ENCODE results near the gene ADD3.

The ADD3 gene

DNA sequence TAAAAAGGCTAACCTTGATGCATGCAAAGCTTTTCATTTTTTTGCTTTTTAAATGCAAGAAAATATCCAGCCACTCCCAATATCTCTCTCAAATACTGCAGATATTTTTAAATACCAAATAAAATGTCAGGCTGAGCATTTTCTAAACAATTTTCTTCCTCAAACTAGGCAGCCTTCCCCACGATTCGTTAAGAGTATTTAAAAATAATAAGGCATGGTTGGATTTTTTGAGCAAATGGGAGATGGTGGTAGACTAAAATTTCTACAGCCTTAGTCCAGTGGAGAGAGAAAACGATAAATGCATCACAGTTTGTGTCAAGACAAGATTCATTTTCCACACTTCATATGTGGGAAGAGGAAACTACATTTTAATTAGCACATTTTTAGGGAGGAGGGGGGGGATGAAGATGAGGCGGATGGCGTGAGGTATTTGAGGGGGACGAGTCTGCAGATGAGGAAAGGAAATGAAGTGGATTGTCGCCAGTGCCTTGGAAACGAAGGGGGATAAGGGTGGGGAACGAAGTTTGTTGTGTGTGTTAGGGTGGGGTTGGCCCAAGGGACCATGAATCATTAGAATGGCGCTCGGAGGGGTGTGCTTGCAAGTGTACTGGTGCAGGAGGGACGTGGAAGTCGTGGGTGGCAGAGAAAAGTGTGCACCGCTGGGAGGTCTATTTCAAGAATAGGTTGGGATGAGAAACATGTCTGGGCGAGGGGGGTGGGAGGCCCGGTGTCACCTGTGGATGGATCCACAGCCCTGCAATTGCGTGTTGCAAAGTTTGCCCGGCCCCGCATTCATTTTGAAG is 1.2 kb upstream of the ADD3 start:
- no peak for DNase-seq

DNA sequence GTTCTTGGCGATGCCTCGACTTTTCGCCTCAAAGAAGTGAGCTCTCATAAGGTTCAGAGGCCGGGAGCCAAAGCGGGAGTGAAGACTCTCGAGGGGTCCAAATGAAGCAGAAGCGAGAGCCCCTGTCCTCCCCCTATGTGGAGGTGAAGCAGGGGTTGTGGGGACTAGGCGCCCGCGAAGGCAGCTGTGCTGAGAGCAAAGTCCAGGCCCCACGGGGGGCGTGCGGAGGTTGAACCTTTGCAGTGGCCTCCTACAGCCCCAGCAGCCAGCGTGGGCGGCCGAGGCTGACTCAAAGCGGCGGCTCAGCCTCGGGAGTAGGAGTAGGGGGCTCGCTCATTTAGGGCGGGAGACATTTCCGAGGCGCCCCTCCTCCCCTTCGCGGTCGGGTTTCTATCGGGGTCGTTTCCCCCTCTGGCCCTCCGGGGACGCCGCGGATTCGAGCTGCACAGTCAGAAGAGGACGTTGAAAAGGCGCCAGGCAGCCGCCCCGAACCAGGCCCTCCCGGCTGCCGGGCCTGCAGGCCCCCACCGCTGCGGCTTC is 553 bp upstream of the ADD3 start:
- no peak for DNase-seq

DNA sequence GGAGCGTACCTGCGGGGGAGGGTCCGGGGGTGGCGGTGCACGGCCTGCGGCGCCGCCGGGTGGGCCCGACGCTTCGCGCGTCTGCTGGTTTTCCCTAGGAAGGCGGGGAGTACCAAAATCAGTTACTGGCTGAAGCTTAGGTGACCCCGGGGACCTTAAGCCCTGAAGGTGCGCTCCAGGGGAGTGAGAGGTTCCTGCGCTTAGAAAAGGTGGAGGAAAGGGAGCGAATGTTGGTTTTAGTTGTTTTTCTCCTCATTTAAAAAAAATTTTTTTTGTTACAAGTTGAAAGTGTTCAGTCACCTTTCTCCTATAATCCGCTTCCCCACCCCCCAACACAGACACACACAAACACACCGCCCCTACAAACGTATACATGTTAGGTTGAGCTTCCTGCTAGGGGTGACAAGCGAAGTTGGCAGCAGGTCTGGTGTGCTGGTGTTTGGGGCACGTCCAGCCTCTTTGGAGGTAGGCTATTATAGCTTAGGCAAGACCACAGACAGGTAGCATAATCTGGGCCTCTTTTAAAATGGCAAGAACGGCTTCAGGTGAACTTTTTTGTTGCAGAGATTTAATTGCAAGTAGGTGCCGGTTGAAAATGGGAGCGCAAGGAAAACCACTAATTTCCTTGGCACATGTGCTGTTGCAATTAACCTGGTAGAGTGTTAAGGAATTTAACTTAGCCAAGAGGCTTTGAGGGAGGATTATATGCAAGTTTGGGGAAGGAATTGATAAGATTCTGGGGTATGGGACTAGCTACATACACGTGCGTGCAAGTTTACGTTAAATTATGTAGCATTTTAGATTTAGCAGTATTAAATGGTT is 945 bp downstream of the ADD3 start:
- no peak for DNase-seq

DNA sequence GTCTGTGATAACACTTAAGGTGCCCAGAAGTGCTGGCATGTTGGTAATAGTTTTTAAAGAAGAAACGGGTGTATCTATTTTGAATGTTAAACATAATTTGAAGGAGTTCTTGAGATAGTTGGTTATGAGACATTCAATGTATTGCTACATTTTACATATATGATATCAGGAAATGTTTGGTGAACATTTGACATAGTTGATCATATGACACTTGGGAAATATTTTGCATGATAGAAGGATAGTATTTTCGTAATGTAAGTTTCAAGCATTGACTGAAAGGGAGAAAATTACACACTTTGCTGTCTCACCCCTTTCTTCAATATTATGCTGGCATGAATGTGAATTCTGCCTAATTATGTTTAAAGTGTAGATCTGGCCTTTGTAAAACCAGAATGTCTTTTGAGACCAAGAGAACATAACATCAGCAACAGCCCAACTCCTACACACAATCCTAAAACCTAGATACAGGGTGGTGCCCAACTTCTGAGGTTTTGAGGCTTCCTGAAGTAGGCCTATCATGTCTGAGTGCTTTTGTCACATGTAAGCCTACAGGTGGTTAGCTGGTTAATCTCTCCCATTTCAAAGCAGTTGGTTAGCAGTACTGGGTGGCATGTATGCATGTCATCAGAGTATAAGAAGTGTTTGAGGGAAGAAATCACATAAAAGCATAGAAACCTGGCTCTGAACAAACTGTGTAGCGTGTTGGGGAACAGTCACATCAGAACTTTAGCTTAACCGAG is 2.1 kb downstream of the ADD3 start:
- no peak for DNase-seq

DNA sequence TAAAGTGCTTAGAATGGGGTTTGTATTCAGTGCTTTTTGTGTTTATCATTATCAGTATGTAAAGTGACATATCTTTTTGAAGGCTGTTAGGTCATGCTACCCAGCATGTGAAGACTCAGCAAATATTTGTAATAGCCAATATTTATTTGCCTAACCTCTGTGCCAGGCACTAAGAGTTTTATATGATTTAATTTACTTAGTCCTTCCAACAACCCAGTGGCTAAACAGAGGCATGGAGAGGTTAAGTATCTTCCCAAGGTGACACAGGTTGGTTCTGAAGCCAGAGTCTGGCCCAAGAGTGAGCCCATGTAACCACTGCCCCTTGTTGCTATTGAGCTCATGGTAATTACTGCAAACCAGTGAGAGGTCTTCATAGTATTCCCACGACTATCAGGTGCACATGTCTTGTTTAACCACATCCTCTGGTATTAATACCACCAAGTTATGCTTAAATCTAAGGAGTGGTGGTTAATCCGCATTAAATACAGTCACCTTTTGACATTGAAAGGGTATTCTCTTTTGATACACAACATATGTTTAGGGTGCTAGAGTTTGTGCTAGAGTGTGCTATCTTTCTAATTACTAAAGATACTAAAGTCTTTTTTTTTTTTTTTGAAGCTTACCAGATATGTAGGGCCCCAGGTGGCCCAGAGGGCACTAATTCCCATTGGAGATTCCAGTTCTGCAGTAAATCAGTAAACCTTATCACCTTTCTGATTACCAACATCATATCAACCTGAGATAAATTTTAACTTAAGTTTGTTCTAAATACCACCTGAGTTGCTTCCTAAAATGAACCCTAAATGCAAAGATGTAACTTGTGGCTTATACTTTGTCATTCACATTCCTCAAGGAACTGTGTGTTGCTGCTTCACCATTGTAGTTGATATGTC is 2.9 kb downstream of the ADD3 start:
- no peak for DNase-seq

DNA sequence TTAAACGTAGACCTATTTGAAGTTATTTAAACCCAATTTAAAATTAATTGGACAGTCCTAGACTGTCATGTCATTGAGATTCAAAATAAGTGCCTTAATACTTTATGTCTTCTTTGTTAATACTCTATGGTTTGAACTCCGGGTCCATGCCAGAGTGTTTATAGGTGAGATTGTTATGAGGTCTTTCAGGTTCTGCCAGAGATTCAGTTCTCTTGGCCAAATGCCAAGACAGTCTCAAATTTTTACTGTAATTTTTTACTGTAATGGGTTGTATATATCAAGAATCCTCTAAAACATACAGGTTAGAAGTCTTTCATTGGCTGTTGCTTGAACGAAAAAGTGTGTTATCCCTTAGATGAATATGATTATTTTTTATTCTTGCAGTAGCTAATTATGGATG is 3.9 kb downstream of the ADD3 start:
- no peak for DNase-seq

DNA sequence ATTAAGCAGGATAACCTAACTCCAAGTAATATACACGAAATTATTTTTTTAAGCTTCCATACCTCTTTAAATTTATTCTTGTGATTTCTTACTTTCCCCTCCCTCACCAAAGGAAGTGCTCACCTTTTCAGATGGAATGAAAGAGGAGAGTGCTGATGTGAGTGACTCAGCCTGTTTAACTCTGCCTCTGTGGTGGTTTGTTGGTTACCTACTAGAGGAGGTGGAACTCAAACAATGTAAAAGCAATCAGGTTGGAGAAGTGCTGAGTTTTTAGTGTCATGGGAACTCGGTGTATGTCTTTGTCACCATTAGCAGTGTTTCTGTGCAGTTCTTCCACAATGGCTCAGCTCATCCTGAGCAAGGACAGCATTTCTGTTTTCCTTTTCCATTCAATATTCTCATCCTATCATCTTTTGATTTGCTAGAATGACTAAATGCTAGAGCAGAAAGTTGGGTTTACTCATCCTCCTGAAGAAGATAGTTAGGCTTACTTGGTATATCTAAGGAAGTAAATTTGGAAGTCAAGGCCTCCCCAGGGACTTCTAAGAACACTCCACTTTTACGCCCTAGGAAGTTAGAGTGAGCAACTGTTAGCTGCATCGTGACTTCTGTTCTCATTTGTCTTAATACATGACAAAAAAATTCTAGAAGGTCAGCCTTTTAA is 6.0 kb downstream of the ADD3 start:
- DNase-seq = no peak

DNA sequence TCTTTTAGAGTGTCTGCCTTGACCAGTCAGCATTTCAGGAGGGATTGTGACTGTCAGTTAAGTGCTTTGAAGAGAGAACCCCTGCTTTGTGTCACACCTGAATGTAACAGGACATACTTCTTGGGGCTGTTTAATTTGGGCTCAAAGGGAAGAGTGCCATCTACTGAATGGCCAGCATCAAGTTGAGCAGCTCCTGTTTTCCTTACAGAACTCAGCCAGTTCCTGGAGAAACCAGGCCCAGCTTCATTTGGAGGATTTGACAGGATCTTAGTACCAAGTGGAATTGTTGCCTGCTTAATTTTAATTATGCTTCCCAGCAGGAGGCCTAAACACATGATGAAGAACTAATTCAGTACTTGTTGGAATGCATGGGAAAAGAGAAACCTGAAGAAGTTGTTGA is 8.3 kb downstream of the ADD3 start:
- no peak for DNase-seq

DNA sequence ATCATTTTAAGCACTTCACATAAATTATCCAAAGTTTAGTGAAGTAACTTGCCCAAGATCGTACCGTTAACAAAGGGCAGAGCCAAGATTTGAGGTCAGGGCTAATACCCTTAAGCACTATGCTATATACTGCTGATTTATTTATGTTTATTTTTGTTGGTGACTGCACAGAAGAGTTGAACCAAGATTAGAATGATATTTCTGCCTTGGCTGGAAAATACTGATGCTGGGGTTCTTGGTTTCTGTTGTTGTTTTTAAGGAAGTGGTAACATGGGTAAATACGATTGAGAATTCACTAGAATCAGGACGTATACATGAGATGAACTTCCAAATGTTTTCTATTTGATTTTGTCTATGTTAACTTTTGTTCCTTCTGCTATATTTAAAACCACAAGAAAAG is 9.3 kb downstream of the ADD3 start:
- DNase-seq = no peak

DNA sequence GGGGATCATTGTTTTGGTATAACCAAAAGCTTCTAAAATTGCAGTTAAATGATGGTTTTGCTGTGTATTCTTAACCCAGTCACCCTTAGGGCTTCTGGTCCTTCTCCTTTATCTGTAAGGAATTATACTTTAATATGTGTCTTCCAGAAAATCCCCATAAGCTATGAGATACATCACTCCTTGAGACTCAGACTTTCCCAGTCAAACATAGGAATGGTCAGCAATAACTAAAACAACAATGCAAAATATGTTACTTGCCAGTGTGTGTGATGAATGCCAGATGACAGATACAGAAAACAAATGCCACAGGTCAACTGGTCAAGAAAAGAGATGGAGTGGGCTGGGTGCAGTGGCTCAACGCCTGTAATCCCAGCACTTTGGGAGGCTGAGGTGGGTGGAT is 10.1 kb downstream of the ADD3 start:
- no peak for DNase-seq

DNA sequence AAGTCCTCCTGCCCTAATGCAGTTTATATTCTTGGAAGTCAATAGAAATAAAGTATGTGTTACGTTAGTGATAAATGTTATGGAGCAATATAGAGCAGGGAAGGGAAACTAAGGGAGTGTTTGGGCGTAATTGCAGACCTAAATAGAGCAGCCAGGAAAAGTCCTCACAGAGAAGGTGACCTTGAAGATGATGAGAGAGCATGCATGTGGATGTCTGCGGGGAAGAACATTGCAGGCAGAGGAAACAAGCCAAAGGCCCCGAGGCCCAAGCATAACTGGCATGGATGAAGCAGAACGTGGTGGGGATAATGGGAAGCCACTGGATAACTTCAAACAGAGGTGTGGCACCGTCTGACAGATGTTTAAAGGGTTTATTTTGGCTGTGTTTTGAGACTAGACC is 12.5 kb downstream of the ADD3 start:
- DNase-seq = no peak

DNA sequence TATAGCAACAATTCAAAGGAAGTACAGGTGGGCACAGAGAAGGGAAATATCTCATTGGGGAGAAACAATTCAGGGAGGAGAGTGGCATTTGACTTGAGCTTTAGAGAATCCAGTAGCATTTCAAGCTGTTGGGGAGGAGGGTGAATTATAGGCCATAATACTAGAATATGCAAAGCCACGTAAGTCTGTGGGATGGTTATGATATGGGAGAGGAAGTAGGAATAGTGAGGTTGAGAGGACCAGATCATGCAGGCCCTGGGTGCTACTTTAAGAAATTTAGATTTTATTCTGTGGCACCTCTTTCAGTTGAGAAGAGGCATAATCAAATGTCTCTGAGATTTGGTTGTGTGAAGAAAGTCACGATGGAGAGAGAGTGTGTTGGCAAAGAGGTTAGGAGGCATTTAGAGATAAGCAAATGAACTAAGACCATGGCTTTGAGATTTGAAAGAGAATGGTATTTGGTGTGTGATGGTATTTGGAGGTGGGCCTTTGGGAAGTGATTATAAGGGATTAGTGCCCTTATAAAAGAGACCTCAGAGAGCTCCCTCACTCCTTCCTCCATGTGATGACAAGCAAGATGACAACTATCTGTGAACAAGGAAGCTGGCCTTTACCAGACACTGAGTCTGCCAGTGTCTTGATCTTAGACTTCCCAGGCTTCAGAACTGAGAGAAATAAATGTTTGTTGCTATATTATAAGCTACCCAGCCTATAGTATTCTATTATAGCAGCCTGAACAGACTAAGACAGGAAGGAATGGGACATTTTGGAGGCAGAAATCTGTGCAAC is 15.1 kb downstream of the ADD3 start:
- no peak for DNase-seq

DNA sequence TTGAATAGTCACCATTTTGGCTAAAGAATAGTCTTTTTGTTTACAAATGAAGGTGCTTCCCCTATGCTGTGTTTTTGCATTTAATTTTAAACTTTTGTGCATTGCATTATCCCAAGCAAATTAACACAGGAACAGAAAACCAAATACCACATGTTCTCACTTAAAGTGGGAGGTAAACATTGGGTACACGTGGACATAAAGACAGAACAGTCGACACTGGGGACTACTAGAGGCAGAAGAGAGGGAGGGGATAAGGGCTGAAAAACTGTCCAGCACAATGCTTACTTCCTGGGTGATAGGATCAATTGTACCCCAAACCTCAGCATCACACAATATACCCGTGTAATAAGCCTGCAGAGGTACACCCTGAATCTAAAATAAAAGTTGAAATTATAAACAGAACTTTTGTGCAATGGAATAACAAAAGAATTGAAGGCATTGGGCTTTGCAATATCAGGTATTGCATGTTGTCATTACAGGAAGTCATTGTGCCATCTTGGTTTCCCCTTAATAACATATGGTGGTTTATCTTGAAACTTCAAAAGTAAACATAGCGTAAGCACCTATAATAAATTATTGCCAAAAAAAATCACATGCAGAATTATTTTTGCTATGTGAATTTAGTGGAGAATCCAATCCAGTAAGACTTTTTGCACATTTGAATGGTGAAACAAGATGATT is 16.1 kb downstream of the ADD3 start:
- no peak for DNase-seq

DNA sequence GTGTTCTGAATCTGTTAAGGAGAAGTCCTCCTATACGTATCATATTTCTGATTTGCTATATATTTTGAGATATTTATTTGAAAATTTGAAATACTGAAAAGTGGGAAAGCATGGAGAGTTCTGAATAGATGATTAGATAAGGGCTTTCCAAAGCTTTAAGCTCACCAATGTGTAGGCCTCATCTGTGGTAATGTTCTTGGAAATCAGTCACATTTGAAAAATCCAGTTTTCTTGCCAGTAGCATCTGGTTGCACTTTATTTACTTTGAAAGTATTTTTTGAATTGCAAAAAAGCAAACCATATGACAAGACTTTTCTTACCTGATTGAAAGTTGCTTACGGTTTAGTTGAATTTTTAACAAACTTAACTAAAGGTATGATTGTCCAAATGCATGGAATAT is 21.7 kb downstream of the ADD3 start:
- no peak for DNase-seq

DNA sequence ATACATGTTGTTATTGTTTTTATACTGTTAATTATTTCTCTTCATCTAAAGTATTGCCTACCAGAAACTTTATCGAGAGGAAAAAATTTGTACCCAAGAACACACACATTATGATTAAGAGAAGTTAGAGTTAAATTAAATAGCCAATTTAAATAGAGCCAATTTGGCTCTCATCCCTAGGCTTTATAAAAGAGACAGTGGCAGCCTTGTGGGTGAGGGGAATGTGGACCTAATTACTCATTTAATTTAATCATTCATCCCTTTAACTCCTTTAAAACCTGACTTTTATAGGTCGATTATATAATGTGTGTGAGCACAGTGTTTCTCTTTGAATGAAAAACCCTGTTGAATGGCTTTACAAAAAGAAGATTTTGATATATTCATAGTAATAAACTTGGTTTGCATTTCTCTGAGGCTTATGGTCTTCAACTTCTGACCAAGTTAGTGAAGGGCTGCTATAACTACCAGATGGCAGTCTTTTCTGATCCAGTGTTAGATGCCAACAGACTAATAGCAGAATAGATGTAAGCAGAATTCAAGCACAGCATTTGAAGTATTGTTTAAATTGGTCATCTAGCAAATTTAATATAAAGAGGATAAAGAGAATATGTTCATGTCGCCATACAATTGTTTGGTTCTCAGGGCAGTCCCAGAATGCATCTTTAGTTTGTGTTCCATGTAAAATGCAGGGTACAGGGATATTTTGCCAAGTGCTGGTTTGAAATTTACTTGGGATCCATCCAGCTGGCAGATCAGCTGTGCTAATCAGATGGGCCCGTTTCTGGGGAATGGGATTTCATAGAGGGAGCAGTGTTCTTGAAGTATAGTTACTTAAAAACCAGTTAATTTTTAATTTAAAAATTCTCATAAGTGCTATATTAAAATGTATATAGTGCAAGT is 25.3 kb downstream of the ADD3 start:
- DNase-seq = no peak

DNA sequence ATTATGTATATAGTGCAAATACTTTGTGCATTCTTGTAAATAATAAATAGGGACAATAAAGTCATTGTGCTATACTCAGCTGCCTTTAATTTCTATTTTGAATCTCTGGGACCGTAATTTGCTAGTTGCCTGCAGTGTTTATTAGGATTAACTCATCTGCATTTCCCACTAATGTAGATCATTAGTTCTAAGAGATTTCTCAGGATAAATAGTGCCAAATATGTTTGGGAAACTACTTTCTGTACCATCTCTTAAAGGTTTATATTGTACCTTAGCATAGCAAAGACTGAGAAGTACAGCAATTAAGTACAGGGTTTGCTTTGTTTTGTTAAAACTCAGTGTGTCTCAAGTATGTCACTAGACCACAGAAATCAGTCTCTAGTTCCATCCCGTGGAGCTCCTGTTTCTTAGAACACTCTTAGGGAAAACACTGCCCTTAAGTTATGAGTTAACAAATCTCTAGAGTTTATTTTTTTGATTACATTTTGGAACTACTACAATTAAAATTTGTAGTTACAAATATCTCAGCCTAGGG is 26.0 kb downstream of the ADD3 start:
- no peak for DNase-seq

DNA sequence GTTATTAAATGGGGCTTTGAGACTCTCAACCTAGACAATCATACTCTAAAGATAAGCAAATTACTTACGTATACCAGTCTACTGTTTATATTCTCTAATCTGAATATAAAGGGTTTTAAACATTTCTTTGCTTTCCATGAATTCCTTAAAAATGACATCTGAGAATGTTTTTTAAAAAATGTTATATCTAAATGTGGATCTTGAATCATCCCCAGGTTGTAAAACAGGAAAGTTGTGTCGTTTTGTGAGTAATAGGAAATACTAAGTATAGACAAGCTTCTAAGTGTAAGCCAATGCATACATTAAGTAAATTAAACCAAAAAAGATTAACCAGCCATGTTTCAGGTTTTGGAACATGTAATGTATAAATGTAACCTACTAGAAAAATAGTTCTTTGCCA is 26.8 kb downstream of the ADD3 start:
- DNase-seq = no peak

DNA sequence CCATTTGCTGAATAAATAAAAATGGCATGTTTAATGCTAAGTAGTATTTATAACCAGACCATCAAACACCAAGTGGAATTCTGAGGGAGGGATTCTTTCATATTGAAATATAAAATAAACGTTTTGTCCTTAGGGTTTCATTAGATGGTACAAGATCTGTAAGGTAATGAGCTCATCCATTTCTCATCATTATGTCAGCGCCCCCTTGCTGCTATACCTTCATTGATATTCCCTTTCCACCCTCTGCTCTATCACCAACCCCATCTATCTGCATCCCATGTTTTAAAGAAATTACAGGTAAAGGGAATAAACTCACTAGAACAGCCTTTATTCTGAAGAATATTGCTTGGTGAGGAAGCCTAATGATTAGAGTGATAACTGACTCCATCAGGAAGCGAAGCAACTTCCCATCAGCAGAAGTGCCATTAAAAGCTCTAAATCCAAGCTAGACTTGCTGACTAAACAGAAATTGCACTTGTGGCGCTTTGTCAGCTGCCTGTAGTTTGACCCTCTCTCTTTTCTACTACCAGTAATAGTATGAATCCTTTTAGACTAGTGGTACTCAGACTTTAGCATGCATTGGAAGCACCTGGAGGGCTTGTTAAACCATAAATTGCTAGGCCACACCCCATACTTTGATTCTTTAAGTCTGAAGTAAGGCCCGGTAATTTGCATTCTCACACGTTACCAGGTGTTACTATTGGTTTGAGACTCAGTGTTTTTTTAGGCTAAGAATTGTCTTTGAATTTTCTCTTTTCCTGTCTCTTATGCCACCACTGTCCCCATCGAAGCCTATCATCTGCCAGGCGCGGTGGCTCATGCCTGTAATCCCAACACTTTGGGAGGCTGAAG is 27.5 kb downstream of the ADD3 start:
- DNase-seq = no peak
